HL-60 (cell line): ENCODE results near the gene LONRF3.

ENCODE experiments used
- POLR2AphosphoS5 ChIP-seq: IDR thresholded peaks from 2 replicates; pipeline ENCODE4 v1.6.1; 2012; ENCODE audit warnings: low read depth
- SPI1 ChIP-seq: IDR thresholded peaks from 2 replicates; pipeline ENCODE4 v1.6.1; 2012; ENCODE audit warnings: low read depth, mild to moderate bottlenecking, borderline replicate concordance
- TF ChIP-seq, protein P1 (sequence below): IDR thresholded peaks from one replicate; pipeline ENCODE4 v1.5.1; 2011; ENCODE audit warnings: low read length, control low read depth, inconsistent platforms; ENCODE audit not compliant: insufficient read depth
- TF ChIP-seq, protein P2 (sequence below): IDR thresholded peaks from 2 replicates; pipeline ENCODE4 v1.6.1; 2012; ENCODE audit warnings: low read depth; ENCODE audit not compliant: insufficient replicate concordance

DNA sequence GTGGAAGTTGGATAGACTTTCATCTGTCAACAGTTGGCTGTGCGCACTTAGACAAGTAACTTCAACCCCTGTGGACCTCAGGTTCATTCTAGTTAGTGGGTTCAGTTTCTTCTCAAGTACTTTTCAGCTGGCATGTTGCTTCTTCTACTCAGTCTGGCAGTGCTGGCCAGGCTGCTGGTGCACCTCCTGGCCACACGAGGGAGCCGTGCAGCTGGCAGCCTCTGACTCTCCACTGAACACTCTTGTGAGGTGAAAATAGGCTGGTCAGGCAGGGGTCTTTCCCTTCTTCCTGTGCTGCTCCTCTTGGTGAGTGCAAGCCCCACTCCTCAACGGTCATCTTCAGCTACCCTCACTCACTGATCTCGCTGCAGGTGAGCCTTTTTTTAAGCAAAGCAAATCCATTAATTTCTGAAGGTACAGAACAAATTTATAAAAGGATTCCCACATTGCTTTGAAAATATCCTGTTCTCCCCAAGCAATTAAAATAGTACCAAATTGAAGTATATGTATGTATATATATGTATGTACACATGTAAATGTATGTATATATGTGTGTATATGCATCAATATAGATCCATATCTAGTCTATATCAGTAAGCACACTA is 30.6 kb downstream of the LONRF3 start:
- TF ChIP-seq, protein P1, sequence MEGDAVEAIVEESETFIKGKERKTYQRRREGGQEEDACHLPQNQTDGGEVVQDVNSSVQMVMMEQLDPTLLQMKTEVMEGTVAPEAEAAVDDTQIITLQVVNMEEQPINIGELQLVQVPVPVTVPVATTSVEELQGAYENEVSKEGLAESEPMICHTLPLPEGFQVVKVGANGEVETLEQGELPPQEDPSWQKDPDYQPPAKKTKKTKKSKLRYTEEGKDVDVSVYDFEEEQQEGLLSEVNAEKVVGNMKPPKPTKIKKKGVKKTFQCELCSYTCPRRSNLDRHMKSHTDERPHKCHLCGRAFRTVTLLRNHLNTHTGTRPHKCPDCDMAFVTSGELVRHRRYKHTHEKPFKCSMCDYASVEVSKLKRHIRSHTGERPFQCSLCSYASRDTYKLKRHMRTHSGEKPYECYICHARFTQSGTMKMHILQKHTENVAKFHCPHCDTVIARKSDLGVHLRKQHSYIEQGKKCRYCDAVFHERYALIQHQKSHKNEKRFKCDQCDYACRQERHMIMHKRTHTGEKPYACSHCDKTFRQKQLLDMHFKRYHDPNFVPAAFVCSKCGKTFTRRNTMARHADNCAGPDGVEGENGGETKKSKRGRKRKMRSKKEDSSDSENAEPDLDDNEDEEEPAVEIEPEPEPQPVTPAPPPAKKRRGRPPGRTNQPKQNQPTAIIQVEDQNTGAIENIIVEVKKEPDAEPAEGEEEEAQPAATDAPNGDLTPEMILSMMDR = peak; percentile 86
- TF ChIP-seq, protein P2, sequence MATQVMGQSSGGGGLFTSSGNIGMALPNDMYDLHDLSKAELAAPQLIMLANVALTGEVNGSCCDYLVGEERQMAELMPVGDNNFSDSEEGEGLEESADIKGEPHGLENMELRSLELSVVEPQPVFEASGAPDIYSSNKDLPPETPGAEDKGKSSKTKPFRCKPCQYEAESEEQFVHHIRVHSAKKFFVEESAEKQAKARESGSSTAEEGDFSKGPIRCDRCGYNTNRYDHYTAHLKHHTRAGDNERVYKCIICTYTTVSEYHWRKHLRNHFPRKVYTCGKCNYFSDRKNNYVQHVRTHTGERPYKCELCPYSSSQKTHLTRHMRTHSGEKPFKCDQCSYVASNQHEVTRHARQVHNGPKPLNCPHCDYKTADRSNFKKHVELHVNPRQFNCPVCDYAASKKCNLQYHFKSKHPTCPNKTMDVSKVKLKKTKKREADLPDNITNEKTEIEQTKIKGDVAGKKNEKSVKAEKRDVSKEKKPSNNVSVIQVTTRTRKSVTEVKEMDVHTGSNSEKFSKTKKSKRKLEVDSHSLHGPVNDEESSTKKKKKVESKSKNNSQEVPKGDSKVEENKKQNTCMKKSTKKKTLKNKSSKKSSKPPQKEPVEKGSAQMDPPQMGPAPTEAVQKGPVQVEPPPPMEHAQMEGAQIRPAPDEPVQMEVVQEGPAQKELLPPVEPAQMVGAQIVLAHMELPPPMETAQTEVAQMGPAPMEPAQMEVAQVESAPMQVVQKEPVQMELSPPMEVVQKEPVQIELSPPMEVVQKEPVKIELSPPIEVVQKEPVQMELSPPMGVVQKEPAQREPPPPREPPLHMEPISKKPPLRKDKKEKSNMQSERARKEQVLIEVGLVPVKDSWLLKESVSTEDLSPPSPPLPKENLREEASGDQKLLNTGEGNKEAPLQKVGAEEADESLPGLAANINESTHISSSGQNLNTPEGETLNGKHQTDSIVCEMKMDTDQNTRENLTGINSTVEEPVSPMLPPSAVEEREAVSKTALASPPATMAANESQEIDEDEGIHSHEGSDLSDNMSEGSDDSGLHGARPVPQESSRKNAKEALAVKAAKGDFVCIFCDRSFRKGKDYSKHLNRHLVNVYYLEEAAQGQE = no peak
- TF ChIP-seq POLR2AphosphoS5 (no peak), SPI1 (no peak)
